ENCODE data around the gene XG. TPM values are rescaled to one million over a fixed set of nuclear protein-coding genes. Genes with fewer than 3 reads are reported as not detected.
"Not testable (repeated sequence)": the region's sequence is repeated elsewhere in the genome, so short reads cannot be mapped to it uniquely, and the experiment has no call there.

XG gene
- total RNA-seq, result not detected

- H3K4me3 Mint-ChIP-seq; H3K36me3 Mint-ChIP-seq (ENCODE audit: low read depth); H3K27ac Mint-ChIP-seq; H3K4me1 Mint-ChIP-seq (ENCODE audit: low read depth); ATAC-seq; DNase-seq; POLR2A ChIA-PET; CTCF ChIA-PET; H3K27me3 Mint-ChIP-seq (ENCODE audit: low read depth); H3K9me3 Mint-ChIP-seq (ENCODE audit: insufficient read depth): not testable (repeated sequence)
Measured at GRCh38 chrX:2751874-2752300, at the start of gene XG. XG (plus strand) TSS chrX:2752040; CDS start chrX:2752275, 235 bp downstream.

- Mint-ChIP-seq H3K9me3 (ENCODE audit: insufficient read depth) (no peaks in the 10 kb centered on the region), H3K4me3 (no peak overlapping the region), H3K27me3 (ENCODE audit: low read depth) (no peaks in the 10 kb centered on the region), H3K36me3 (ENCODE audit: low read depth) (peaks cover 65% of the 10 kb centered on the region), H3K27ac (peak overlapping the region; percentile 68), H3K4me1 (ENCODE audit: low read depth) (peaks cover 94% of the 10 kb centered on the region)
- POLR2A ChIA-PET, result no interaction called here
- CTCF ChIA-PET, result no interaction called here
- ATAC-seq (no peak), DNase-seq (no peak)
Measured at GRCh38 chrX:2703991-2704369, 47.9 kb upstream of the XG start.

- ATAC-seq (no peak), DNase-seq (no peak)
- ChIA-PET POLR2A (no interaction called here), CTCF (no interaction called here)
- no peaks in the 10 kb centered on the region for H3K27me3 Mint-ChIP-seq (ENCODE audit: low read depth)
- no peak overlapping the region for H3K4me3 Mint-ChIP-seq
- H3K9me3 Mint-ChIP-seq (ENCODE audit: insufficient read depth), result no peaks in the 10 kb centered on the region
- H3K36me3 Mint-ChIP-seq (ENCODE audit: low read depth), result peaks cover 59% of the 10 kb centered on the region
- peaks cover 95% of the 10 kb centered on the region for H3K4me1 Mint-ChIP-seq (ENCODE audit: low read depth)
- H3K27ac Mint-ChIP-seq, result no peak overlapping the region
Measured at GRCh38 chrX:2705046-2705832, 46.6 kb upstream of the XG start.

- POLR2A ChIA-PET, result no interaction called here
- Mint-ChIP-seq H3K4me3 (peak overlapping the region; percentile 37), H3K9me3 (ENCODE audit: insufficient read depth) (no peaks in the 10 kb centered on the region), H3K27ac (peak overlapping the region; percentile 81), H3K36me3 (ENCODE audit: low read depth) (peaks cover 47% of the 10 kb centered on the region), H3K27me3 (ENCODE audit: low read depth) (no peaks in the 10 kb centered on the region), H3K4me1 (ENCODE audit: low read depth) (peaks cover 86% of the 10 kb centered on the region)
- peak; percentile 52 for ATAC-seq
- CTCF ChIA-PET, result no interaction called here
- peak; percentile 72 for DNase-seq
Measured at GRCh38 chrX:2707334-2707760, 44.5 kb upstream of the XG start.

- no peak for ATAC-seq
- Mint-ChIP-seq H3K4me3 (no peak overlapping the region), H3K36me3 (ENCODE audit: low read depth) (peaks cover 43% of the 10 kb centered on the region), H3K9me3 (ENCODE audit: insufficient read depth) (no peaks in the 10 kb centered on the region), H3K4me1 (ENCODE audit: low read depth) (peaks cover 79% of the 10 kb centered on the region), H3K27ac (peak overlapping the region; percentile 81), H3K27me3 (ENCODE audit: low read depth) (no peaks in the 10 kb centered on the region)
- DNase-seq, result no peak
- ChIA-PET POLR2A (no interaction called here), CTCF (no interaction called here)
Measured at GRCh38 chrX:2708021-2708420, 43.8 kb upstream of the XG start.

- ATAC-seq (no peak), DNase-seq (no peak)
- CTCF ChIA-PET, result no interaction called here
- Mint-ChIP-seq H3K27me3 (ENCODE audit: low read depth) (no peaks in the 10 kb centered on the region), H3K27ac (peak overlapping the region; percentile 93), H3K4me1 (ENCODE audit: low read depth) (peaks cover 74% of the 10 kb centered on the region), H3K9me3 (ENCODE audit: insufficient read depth) (no peaks in the 10 kb centered on the region), H3K36me3 (ENCODE audit: low read depth) (peaks cover 40% of the 10 kb centered on the region), H3K4me3 (no peak overlapping the region)
- POLR2A ChIA-PET, result no interaction called here
Measured at GRCh38 chrX:2708592-2709188, 43.1 kb upstream of the XG start.

- ATAC-seq (no peak), DNase-seq (no peak)
- no peaks in the 10 kb centered on the region for H3K27me3 Mint-ChIP-seq (ENCODE audit: low read depth)
- no peaks in the 10 kb centered on the region for H3K9me3 Mint-ChIP-seq (ENCODE audit: insufficient read depth)
- peak overlapping the region; percentile 93 for H3K27ac Mint-ChIP-seq
- H3K36me3 Mint-ChIP-seq (ENCODE audit: low read depth), result peaks cover 40% of the 10 kb centered on the region
- ChIA-PET POLR2A (no interaction called here), CTCF (no interaction called here)
- peaks cover 72% of the 10 kb centered on the region for H3K4me1 Mint-ChIP-seq (ENCODE audit: low read depth)
- H3K4me3 Mint-ChIP-seq, result peak overlapping the region; percentile 73
Measured at GRCh38 chrX:2709556-2709955, 42.3 kb upstream of the XG start.

- CTCF ChIA-PET, result no interaction called here
- peak; percentile 45 for DNase-seq
- Mint-ChIP-seq H3K36me3 (ENCODE audit: low read depth) (peaks cover 41% of the 10 kb centered on the region), H3K27me3 (ENCODE audit: low read depth) (no peaks in the 10 kb centered on the region), H3K27ac (peak overlapping the region; percentile 93), H3K4me1 (ENCODE audit: low read depth) (peaks cover 72% of the 10 kb centered on the region), H3K9me3 (ENCODE audit: insufficient read depth) (no peaks in the 10 kb centered on the region), H3K4me3 (peak overlapping the region; percentile 73)
- peak; percentile 66 for ATAC-seq
- POLR2A ChIA-PET, result no interaction called here
Measured at GRCh38 chrX:2710041-2710840, 41.6 kb upstream of the XG start.

- Mint-ChIP-seq H3K27me3 (ENCODE audit: low read depth) (no peaks in the 10 kb centered on the region), H3K4me3 (no peak overlapping the region), H3K4me1 (ENCODE audit: low read depth) (peaks cover 71% of the 10 kb centered on the region), H3K27ac (no peak overlapping the region), H3K36me3 (ENCODE audit: low read depth) (peaks cover 42% of the 10 kb centered on the region), H3K9me3 (ENCODE audit: insufficient read depth) (no peaks in the 10 kb centered on the region)
- POLR2A ChIA-PET, result no interaction called here
- ATAC-seq, result no peak
- CTCF ChIA-PET, result no interaction called here
- no peak for DNase-seq
Measured at GRCh38 chrX:2711441-2711840, 40.4 kb upstream of the XG start.

- Mint-ChIP-seq H3K36me3 (ENCODE audit: low read depth) (peaks cover 45% of the 10 kb centered on the region), H3K4me1 (ENCODE audit: low read depth) (peaks cover 72% of the 10 kb centered on the region), H3K9me3 (ENCODE audit: insufficient read depth) (no peaks in the 10 kb centered on the region), H3K27ac (no peak overlapping the region), H3K4me3 (no peak overlapping the region), H3K27me3 (ENCODE audit: low read depth) (no peaks in the 10 kb centered on the region)
- no peak for ATAC-seq
- POLR2A ChIA-PET, result no interaction called here
- CTCF ChIA-PET, result no interaction called here
- DNase-seq, result no peak
Measured at GRCh38 chrX:2712428-2712827, 39.4 kb upstream of the XG start.

- ATAC-seq, result no peak
- no peaks in the 10 kb centered on the region for H3K27me3 Mint-ChIP-seq (ENCODE audit: low read depth)
- ChIA-PET CTCF (no interaction called here), POLR2A (no interaction called here)
- H3K36me3 Mint-ChIP-seq (ENCODE audit: low read depth), result peaks cover 51% of the 10 kb centered on the region
- peaks cover 72% of the 10 kb centered on the region for H3K4me1 Mint-ChIP-seq (ENCODE audit: low read depth)
- DNase-seq, result no peak
- no peak overlapping the region for H3K4me3 Mint-ChIP-seq
- no peak overlapping the region for H3K27ac Mint-ChIP-seq
- H3K9me3 Mint-ChIP-seq (ENCODE audit: insufficient read depth), result no peaks in the 10 kb centered on the region
Measured at GRCh38 chrX:2712890-2713840, 38.7 kb upstream of the XG start.
